HG03139 (cell line): ENCODE data around the gene ASF1B.

ENCODE experiments used
- ATAC-seq: cut with Tn5 transposase; IDR thresholded peaks from one replicate; pipeline ENCODE4 v1.9.1; 2021; ENCODE audit not compliant: unreplicated experiment

Gene ASF1B

DNA sequence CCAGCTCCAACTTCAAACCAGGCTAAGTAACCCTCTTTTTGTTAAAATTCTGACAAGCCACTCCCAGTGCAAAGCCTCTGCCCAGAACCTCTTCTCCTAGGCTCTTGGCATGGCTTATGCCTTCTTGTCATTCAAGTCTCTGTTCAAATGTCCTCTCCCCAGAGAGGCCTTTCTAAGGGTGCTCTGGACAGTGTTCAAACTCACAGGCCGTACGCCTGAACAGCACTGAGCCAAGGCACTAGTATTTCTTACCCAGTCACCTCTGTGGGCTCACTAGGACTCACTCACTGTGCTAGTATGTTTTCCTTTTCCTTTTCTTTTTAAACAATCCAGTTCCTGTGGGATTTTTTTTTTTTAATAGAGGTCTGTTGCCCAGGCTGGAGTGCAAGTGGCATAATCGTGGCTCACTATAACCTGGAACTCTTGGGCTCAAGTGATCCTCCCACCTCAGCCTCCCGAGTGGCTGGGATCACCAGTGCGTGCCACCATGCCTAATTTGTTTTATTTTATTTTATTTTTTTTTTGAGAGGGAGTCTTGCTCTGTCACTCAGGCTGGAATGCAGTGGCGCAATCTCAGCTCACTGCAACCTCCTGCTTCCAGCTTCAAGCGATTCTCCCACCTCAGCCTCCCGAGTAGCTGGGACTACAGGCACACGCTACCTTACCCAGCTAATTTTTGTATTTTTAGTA, 2.3 kb upstream of the ASF1B start:
- no peak for ATAC-seq

DNA sequence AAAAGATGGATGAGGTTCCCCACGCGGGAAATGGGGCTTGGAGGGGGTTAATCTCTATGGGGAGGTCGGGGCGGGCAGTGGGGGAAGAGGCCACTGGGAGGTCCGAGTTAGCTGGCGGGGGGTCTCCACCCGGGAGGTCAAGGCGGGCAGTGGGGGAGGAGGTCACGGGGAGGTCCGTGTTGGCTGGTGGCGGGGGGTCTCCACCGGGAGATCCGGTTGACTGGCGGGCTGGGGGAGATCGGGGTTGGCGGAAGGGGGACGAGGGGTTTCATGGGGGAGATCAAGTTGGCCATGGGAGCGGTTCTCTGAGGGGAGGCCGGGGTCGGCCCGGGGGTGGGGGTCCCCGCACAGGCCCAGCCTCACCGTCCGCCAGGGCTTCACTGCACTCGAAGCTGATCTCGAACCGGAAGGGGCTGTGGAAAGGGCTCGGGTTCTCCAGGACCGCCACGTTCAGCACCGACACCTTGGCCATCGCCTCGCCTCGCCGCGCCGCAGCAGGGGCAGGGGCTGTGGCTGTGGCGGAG, 342 bp downstream of the ASF1B start:
- ATAC-seq, result no peak

DNA sequence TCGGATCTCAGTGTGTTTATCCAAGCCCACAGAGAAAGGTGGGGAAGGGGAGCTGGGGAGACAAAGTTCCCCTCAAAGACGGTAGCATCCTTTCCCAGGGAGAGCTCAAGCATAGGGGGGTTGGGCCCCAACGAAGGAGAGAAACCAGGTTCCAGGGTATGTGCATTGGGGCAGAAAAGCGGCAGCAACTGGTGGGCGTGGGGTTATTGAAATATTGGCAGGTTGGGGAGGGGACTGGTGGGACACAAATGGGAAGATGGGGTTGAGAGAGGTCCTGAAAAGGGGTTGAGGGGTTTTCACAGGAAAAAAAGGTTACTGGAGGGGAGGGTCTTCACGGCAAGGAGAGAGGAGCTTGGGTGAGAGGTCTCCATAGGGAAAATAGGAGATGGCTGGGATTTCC, 1.0 kb downstream of the ASF1B start:
- no peak for ATAC-seq

DNA sequence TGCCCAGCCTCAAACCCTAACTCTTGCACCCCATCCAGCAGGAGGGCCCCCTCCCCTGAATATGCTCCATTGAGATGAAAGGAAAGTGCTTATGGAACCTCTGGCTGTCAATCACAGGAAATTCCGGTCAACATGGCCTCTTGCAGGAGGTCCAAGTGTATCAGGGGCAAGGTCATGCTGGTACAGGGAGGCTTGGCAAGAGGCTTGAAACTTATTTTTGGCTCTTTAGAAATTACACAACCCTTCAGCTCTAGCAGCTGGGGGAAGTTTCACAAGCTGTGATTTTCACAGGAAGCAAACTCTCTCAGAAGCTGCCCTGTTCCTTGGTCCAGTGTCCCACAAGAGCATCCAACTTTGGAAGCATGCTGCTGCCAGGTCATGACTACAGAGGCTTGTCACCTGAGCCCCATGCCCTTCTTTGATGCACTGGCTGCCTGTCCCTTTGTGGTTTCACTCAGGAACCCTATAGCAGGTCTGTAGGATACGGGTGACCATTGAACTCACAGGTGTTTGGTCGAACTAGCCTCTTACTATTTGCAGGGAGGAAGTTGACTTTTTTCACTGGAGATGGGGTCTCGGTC, 8.4 kb downstream of the ASF1B start:
- no peak for ATAC-seq

DNA sequence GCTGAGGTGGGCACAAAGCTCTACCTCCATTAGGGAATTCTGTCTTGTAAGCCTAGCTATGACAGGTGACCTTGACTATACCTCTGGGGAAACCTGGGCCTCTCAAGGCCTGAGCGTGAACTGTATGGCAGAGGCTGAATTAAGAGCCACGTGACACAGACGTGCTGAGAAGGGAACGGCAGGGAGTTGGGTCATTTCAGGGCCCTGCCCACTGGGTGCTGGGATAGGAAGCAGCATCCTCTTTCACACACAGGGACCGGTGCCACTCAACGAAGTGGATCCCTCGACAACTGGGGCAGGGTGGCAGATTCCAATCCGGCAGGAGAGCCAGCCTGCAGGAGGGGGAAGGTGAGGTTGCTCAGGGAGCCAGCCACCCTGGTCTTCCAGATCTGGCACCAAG, 9.2 kb downstream of the ASF1B start:
- ATAC-seq, result no peak

DNA sequence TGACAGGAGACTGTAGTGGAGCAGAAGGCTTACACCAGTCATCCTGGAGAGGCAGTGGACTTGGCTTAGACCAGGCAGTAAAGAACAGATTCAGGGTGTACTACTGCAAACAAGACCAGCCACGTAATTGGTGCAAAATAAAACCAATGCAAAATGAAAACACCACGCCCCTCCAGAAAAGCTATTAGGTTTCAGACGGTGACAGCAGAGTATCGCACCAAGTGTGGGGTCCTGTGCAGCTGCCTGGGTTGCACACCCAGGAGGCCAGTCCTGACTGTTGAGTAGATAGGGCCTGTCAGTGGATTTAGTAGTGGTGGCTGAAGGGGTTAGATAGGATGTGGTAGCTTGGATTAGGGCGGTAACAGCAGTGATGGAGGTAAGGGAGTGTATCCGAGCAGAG, 13.5 kb downstream of the ASF1B start:
- ATAC-seq, result no peak

DNA sequence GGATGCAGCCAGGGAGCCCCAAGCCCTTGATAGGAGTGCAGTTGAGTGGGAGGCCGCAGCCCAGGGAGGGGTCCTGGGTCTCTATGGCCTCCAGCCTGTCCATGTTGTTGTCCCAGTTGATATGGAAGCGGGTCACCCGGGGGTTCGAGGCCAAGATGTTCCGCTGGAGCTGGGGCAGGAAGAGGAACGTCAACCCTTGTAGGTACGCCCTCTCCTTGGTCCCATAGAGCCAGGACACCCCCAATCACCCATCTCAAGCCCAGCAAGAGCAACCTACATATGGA, 15.9 kb downstream of the ASF1B start:
- ATAC-seq, result no peak

DNA sequence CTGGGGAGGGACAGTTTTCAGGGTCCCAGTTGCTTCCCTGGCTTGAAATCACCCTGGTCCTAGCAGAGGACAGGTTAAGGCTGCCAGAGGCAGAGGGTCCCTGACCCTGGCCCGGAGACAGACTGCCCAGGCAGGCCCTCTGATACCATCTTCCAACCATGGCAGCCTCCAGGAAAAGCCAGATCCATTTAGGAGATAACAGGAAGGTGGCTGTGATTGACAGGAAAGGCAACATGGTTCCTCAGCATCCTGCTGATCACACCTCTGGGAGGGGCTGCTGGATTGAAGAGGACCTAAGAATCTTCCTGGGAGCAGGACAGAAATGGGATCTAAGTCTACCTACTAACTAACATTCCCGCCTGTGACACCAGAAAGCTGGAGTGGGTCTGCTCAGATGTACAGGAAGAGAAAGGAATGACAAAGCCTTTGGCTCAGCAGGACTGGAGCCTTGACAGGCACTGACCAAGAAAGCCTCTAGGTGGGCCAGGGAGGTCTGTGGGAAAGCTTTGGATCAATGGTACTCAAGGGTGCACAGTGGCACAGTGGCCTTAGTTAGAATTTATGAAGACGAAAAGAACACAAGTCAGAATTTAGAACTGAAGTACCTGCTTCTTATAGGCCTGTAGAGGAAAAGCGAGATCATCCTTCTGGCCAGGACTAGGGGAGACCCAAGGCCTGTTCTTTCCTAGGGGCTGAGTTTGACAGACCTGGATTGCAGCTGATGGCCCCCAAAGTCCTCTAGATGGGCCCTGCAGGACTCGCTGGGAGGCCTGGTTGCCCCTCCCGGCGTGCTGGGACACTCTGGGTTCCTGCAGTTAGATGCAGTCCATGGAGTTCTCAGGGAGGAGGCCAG, 16.5 kb downstream of the ASF1B start:
- no peak for ATAC-seq

DNA sequence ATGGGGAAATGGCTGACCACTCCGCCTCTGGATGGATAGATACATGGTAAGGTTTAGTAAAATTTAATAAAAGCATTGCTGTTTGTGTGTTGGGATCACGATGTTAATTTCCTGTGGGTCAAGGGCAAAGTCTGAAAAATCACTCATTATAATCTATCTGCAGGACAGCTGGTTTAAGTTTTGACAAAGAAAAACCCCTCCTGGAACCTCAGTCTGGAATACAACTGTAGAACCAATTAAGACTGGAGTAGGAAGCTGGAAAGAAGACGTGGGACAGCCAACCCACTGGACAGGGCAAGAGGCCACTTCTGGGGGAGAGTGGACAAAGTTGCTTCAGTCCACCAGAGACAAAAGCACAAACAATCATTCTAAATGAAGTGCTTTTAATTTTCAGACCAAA, 17.2 kb downstream of the ASF1B start:
- ATAC-seq, result no peak

DNA sequence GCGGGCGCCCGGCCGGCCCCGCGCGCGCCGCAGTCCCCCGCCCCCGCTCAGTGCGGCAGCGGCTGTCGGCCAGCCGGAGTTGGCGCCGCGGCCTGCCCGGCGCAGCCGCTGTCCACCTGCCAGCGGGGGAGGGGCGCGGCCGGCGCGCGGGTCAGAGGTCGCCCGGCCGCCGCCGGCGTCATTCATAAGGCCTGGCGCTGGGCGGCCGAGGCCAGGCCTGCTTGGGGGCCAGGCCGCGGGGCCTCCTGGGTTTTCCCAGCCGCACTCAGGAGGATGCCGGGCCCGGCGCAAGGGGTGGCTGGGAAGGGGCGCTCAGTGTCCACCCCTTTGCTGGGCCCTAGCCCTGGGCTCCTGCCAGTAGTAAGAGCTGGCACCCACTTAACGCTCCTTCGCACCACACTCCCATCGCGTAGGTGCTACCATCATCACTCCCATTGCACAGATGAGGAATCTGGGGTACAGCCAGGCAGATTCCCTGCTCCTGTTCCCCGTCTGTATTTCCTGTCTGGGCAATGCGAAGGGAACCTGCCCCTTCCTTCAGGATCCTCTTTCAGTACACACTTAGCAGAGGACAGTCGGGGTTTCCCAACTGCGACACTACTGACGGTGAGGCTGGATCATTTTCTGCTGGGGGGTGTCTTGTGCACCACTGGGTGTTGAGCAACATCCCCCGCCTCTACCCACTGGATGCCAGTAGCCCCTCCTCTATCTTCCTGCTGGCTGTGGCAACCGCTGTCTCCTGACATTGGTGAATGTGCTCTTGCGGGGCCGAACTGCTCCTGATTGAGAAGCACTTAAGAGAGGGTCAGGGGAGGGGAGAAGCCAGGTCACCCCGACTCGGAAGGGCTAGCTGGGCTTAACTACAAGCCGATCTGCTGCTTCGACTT, 18.0 kb downstream of the ASF1B start:
- peak; percentile 18 for ATAC-seq

DNA sequence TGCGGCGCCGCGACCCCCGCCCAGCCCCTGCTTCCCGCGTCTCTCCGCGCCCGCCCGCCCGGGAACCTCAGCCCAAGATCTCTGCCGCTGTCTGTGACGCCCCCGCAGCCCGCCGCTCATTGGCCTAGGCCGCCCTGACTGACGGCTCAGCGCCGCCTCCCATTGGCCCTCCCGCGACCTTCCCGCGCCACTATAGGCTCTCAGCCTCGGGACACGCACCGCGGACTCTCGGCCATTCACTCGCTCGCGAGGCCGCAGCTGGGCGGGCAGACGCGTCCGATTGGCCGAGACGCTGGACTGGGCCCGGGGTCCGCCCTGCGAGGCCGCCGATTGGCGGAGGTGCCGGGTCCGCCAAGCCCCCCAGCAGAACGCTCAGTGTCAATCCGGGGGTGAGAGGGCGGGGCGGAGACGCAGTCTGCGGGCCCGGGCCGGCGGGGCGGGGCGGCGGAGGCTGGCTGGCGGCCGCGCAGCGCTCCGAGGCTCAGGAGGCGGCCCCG, 18.7 kb downstream of the ASF1B start, which contains the start of gene PRKACA:
Gene PRKACA, minus strand, starts transcription at position 95 of the 497 bp plus-strand sequence. CDS start 215 bp downstream, outside the sequence.
- ATAC-seq, result peak; percentile 81

DNA sequence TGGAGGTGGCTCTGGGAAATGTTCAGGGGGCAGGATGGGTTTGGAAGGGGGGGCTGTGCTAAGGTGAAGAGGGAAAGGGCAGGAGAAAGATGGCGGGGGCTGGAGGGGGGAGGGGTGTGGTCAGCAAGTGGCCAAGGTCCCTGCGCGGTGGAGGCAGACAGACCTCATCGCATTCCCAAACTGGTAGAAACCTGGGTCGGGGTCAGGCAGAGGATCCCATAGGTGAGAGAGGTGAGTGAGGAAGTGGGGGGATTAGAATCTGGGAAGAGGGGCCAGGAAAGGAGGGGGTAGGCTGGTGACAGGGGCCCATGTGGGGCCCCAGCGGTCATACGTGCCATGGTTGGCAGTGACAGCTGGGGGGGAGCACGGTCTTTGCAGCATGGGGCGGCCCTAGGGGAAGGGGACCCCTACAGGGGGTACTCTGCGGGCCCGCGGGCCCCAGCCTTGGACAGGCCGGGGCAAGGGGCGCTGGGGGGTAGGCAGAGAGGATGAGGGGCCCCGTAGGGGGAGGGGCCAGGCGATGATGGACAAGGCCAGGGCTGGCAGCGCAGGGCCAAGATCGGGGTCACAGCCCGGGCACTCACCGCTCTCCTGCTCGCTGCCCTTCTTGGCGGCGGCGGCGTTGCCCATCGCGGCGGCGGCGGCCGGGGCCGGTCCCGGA, 19.3 kb downstream of the ASF1B start:
- ATAC-seq, result no peak

DNA sequence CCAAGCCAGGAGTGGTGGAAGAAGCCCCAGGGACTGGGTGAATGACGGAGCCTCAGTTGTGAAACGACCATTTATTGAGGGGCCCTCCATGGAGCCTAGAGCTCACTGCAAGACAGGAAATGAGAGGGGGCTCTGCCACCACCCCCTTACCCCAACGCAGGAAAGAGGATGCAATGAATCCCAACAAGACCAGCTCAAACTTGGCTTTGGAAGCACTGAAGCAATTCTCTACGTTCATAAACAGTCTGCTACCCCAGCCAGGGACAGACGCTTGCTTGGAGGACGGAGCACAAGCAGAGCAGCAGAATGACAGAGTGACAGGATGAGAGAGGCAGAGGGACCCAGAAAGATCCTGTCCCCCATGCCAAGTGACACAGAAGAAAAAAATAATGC, 19.9 kb downstream of the ASF1B start:
- no peak for ATAC-seq

DNA sequence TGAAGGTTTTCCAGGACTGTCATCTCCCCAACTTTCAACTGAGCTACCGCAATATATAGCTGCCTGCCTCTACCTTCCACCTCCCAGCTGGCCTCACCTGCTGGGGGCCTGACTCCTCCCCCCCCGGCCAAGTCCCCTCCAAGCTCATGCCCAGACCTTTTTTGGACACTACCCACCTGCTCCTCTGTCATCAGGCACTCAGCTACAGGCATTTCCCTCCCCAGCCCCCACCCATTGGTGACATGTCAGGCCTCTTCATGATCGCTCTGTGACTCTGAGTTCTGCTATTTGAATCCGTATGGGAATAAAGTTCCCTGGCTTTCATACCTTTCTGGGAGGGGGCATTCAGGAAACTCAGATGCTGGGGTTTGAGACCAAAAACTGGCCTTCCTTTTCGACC, 20.6 kb downstream of the ASF1B start:
- ATAC-seq, result no peak

DNA sequence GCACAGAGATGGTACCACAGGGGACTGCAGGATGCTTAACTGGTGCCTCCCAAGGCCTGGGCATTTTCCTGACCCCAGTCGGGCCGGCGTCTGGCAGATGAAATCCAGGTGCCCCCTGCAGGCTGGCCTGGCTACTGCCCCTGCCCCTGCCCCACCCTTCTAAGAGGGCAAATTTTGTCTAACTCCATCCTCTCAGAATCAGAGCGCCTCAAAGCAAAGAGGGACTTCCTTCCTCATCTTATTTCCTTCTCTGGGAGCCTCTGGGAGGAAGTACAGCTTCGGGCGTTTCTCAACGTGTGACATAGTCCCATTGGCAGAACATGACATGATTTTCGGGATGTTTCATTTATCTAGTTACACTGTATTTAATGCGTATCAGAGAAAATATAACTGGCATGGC, 21.5 kb downstream of the ASF1B start:
- ATAC-seq, result no peak

DNA sequence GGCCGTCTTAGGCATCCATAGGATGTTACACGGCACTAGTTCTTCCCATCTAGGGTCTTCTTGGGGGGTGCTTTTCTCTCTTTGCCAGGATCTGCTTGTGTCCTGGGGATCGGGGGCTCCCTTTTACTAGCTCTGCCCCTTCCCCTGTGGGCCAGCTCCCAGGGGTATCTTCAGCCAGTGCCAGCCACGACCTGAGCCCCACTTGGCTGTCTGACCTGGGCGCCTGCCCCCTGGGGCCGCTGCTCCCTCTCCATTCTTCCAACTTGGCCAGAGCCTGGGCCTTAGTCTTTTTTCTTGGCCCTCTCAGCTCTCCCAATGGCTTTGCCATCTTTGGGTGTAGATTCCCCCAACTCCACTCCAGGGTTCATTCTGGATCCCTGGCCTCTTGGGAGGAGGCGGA, 21.9 kb downstream of the ASF1B start:
- no peak for ATAC-seq

DNA sequence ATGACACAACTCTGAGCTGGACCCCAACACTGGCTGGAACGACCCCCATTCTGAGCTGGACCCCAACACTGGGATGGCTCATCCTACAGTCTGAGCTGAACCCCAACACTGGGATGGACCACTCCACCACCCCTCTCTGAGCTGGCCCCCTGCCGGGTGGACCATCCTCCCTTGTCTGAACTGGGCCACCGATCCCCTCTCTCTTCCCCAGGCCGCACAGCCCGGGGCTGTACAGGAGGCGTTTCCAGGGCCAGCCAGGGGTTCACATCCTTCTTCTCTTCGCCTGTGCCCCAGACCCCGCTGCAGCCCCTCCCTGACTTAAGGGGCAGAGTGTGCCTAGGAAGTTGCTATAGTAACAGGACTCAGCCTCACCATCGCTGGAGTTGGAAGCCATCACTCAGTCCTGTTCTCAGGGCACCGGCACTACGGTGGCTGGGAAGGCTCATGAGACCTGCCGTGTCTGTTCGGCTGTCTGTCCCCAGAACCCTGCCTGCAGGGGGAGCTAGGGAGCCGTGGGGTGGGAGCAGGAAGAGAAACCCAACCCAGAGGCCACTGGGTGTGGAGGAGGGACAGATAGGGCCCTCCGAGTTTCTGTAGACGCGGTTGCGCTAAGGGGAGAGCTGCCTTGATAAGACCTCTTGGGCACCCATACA, 22.5 kb downstream of the ASF1B start:
- no peak for ATAC-seq

DNA sequence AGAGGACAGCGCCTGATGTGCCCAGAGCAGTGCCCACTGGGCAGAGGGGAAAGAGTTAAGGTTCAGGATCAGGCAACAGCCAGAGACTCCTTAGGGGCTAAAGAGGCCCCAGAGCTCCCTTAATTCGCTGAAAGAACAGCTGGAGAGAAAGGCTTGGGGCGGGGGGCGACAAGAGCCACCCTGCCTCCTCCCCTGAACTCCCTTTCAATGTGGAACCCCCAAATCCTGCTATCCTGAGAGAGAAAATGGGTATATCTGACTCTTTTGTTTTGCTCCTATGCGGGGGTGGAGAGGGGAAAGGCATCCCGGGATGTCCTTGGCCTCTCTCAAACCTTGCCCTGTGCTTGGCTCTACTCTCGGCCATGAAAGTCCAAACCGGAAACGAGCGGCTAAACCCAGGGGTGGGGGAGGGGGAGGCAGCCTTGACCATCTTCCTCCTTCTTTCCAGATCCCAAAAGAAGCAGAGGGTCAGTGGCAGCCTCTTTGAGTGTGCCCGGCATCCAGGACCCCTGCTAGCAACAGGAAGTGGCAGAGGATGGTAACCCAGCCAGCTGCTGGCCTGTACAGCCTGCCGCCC, 23.5 kb downstream of the ASF1B start:
- ATAC-seq, result no peak

DNA sequence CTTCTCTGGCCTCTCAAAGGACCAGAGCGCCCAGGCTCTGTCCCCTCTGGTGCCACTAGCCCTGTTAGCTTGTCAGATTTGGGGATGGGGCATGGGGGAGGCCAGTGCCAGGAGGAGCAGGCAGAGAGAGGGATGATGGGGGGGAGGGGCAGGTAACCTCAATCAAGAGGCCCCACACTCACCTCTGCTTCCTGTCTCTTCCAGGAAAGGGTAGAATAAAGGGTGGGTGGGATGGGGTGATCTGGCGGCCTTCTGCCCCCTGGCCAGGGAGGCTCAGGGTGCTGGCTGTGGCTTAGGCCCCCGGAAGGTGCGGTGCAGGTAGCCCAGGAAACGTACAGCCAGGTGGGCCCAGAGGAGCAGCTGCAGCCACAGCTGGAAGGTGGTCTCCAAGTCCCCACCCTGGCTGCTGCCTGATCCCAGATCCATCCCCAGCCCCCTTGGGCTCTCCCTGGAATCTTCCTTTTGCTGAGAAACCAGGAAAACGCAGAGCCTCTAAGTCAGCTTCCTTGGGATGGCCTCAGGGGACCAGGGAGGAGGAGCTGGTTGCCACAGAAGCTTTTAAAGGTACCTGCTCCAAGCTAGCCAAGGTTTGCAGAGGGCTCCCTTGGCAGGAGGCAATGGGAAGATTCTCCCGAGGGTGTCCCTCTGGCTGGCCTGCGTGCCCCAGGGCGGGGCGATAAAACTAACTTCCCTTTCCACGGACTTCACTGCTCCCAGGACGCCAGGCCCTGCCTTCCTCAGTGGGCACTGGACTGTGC, 24.2 kb downstream of the ASF1B start:
- no peak for ATAC-seq
